K562 (cell line): ENCODE results near the gene CEND1. TPM values are rescaled to one million over a fixed set of nuclear protein-coding genes. Genes with fewer than 3 reads are reported as not detected.

Experiments used
- AFF1 ChIP-seq, 2 experiments: fragments of 450-650 bp; IDR thresholded peaks; 2 replicates each; pipeline ENCODE4 v1.6.1; 2018; ENCODE audit warnings: mild to moderate bottlenecking in 2 of 2, low read depth in 1 of 2; ENCODE audit not compliant: partially characterized antibody in 2 of 2
- FOSL1 ChIP-seq: fragments of 200-800 bp; sonication (Bioruptor generic); conservative IDR thresholded peaks from 2 replicates; pipeline ENCODE4 v1.6.1; 2016; ENCODE audit warnings: missing genetic modification characterization, missing compliant biosample characterization
- GATAD2A ChIP-seq: fragments of 450-650 bp; IDR thresholded peaks from 2 replicates; pipeline ENCODE4 v1.6.1; 2017
- HSF4 ChIP-seq: fragments of 250-450 bp; sonication (Bioruptor Pico); IDR thresholded peaks from 2 replicates; pipeline ENCODE4 v2.1.2; 2022; ENCODE audit warnings: mild to moderate bottlenecking, moderate library complexity, borderline replicate concordance
- KLF13 ChIP-seq: fragments of 450-650 bp; IDR thresholded peaks from 2 replicates; pipeline ENCODE4 v1.6.1; 2016; ENCODE audit warnings: missing genetic modification characterization, low read depth, mild to moderate bottlenecking, missing compliant biosample characterization, moderate library complexity, borderline replicate concordance
- NFIX ChIP-seq: fragments of 250-450 bp; sonication (Bioruptor Pico); IDR thresholded peaks from 2 replicates; pipeline ENCODE4 v1.4.0; 2020; ENCODE audit warnings: low read depth, mild to moderate bottlenecking, moderate library complexity
- NR2C2 ChIP-seq, 2 experiments: fragments of 200-800 bp in 1 of 2; sonication (Bioruptor generic) in 1 of 2; sonication (generic) in 1 of 2; formaldehyde crosslinking in 1 of 2; IDR thresholded peaks; 2 replicates each; pipeline versions ENCODE4 v1.6.1 to v1.8.0; 2016 to 2022; ENCODE audit warnings: mild to moderate bottlenecking in 1 of 2, missing compliant biosample characterization in 1 of 2, missing genetic modification characterization in 1 of 2, missing genetic modification reagents in 1 of 2
- NRF1 ChIP-seq, 2 experiments: fragments of 450-650 bp; IDR thresholded peaks in 1 of 2; conservative IDR thresholded peaks in 1 of 2; 2 replicates each; pipeline ENCODE4 v1.6.1; 2014; ENCODE audit warnings: mild to moderate bottlenecking in 2 of 2
- PYGO2 ChIP-seq: fragments of 450-650 bp; IDR thresholded peaks from 2 replicates; pipeline ENCODE4 v1.6.1; 2016; ENCODE audit warnings: mild to moderate bottlenecking, missing genetic modification characterization, moderate library complexity, missing compliant biosample characterization
- SAFB2 ChIP-seq: fragments of 200-400 bp; formaldehyde crosslinking; IDR thresholded peaks from 2 replicates; pipeline ENCODE4 v1.6.1; 2018; ENCODE audit warnings: borderline replicate concordance, low read length, low read depth, moderate library complexity; ENCODE audit not compliant: severe bottlenecking
- STAT5A ChIP-seq: IDR thresholded peaks from 2 replicates; pipeline ENCODE4 v1.6.1; 2012; ENCODE audit warnings: low read length, inconsistent platforms, borderline replicate concordance
- ZNF280B ChIP-seq: fragments of 250-450 bp; sonication (Bioruptor Pico); IDR thresholded peaks from 2 replicates; pipeline ENCODE4 v1.5.1; 2021; ENCODE audit warnings: mild to moderate bottlenecking
- ZNF79 ChIP-seq: fragments of 250-450 bp; sonication (Bioruptor Pico); IDR thresholded peaks from 2 replicates; pipeline ENCODE4 v1.4.0; 2020; ENCODE audit warnings: low read depth, mild to moderate bottlenecking, moderate library complexity
- polyA plus RNA-seq, 8 experiments: library from polyadenylated mRNA; depleted of rRNA in 4 of 8; stranded (reverse) in 5 of 8; unstranded in 3 of 8; fragments of >200 nt; fragmentation: Nextera tagmentation in 2 of 8; fragmentation: Illumina TruSeq in 1 of 8; extraction: Ambion mirVana in 2 of 8; extraction: Trizol in 1 of 8; gene quantifications; 2 replicates each; pipeline versions ENCODE4 v1.2.1 to v1.2.3, GENCODE V29; 2011 to 2014; ENCODE audit warnings: inconsistent platforms in 1 of 8, missing spikeins in 1 of 8
- total RNA-seq, 7 experiments: library from RNA; depleted of rRNA in 6 of 7; stranded (reverse); fragments of >200 nt in 6 of 7; fragmentation: Illumina TruSeq in 2 of 7; extraction: Trizol in 2 of 7; gene quantifications; 2 replicates each; pipeline versions ENCODE4 v1.2.1 to v1.2.3, GENCODE V29; 2011 to 2021; ENCODE audit warnings: low replicate concordance in 1 of 7
- TF ChIP-seq, protein P1 (sequence below): fragments of 450-650 bp; IDR thresholded peaks from 2 replicates; pipeline ENCODE4 v1.6.1; 2016; ENCODE audit warnings: low read depth, mild to moderate bottlenecking, moderate library complexity
- TF ChIP-seq, protein P2 (sequence below): fragments of 250-450 bp; sonication (Bioruptor Pico); IDR thresholded peaks from 2 replicates; pipeline ENCODE4 v1.5.0; 2021; ENCODE audit warnings: mild to moderate bottlenecking, borderline replicate concordance
- TF ChIP-seq, protein P3 (sequence below): fragments of 250-450 bp; sonication (Bioruptor Pico); IDR thresholded peaks from 2 replicates; pipeline ENCODE4 v1.4.0; 2020; ENCODE audit warnings: mild to moderate bottlenecking, moderate library complexity

The CEND1 gene
- total and polyA plus RNA-seq, 9 of the 15 experiments (the other 6 are each of a cell fraction or from before 2014, with no cell fraction given) = 0.13 to 0.18 (median 0.16) TPM; not detected in 6

GRCh38 chr11:776561-777287 lies 13.2 kb downstream of the CEND1 start (continued):
- no peak for TF ChIP-seq SAFB2
- no peak for TF ChIP-seq PYGO2 (tag)
- no peak for TF ChIP-seq GATAD2A
- TF ChIP-seq KLF13 (tag) = no peak
- no peak for TF ChIP-seq ZNF280B (CRISPR knock-in tag)
- no peak for TF ChIP-seq STAT5A
- TF ChIP-seq, protein P1, sequence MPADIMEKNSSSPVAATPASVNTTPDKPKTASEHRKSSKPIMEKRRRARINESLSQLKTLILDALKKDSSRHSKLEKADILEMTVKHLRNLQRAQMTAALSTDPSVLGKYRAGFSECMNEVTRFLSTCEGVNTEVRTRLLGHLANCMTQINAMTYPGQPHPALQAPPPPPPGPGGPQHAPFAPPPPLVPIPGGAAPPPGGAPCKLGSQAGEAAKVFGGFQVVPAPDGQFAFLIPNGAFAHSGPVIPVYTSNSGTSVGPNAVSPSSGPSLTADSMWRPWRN = no peak
- TF ChIP-seq NFIX (CRISPR knock-in tag) = no peak
- TF ChIP-seq HSF4 (CRISPR knock-in tag) = no peak
- TF ChIP-seq, protein P2, sequence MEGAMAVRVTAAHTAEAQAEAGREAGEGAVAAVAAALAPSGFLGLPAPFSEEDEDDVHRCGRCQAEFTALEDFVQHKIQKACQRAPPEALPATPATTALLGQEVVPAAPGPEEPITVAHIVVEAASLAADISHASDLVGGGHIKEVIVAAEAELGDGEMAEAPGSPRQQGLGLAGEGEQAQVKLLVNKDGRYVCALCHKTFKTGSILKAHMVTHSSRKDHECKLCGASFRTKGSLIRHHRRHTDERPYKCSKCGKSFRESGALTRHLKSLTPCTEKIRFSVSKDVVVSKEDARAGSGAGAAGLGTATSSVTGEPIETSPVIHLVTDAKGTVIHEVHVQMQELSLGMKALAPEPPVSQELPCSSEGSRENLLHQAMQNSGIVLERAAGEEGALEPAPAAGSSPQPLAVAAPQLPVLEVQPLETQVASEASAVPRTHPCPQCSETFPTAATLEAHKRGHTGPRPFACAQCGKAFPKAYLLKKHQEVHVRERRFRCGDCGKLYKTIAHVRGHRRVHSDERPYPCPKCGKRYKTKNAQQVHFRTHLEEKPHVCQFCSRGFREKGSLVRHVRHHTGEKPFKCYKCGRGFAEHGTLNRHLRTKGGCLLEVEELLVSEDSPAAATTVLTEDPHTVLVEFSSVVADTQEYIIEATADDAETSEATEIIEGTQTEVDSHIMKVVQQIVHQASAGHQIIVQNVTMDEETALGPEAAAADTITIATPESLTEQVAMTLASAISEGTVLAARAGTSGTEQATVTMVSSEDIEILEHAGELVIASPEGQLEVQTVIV (CRISPR knock-in tag) = no peak
- no peak for TF ChIP-seq FOSL1 (tag)
- TF ChIP-seq, protein P3, sequence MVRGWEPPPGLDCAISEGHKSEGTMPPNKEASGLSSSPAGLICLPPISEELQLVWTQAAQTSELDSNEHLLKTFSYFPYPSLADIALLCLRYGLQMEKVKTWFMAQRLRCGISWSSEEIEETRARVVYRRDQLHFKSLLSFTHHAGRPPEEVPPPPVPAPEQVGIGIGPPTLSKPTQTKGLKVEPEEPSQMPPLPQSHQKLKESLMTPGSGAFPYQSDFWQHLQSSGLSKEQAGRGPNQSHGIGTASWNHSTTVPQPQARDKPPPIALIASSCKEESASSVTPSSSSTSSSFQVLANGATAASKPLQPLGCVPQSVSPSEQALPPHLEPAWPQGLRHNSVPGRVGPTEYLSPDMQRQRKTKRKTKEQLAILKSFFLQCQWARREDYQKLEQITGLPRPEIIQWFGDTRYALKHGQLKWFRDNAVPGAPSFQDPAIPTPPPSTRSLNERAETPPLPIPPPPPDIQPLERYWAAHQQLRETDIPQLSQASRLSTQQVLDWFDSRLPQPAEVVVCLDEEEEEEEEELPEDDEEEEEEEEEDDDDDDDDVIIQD (CRISPR knock-in tag) = no peak
- no peak for TF ChIP-seq ZNF79
- TF ChIP-seq NRF1 (conservative IDR thresholded peaks at IDR 0.05 in 1 of 2, IDR thresholded peaks at IDR 0.05 in 1 of 2) = peak in 1 of 2 experiments; percentile 18; a peak in 1 of 4 replicates
- no peak for TF ChIP-seq AFF1 (IDR thresholded peaks at IDR 0.05; ENCODE audit: low read depth in 1 of 2, partially characterized antibody in 2 of 2)
- no peak for TF ChIP-seq NR2C2 (CRISPR knock-in tag; IDR thresholded peaks at IDR 0.05)
- no peak; the same call in 1 of the 2 replicates for TF ChIP-seq NR2C2 (tag; IDR thresholded peaks at IDR 0.05)
